Measurements from ENCODE around the gene SLC4A11. TPM values are rescaled to one million over a fixed set of nuclear protein-coding genes. Genes with fewer than 3 reads are reported as not detected.

Gene SLC4A11
- 23.7 and 26.8 TPM in 2 replicates for total RNA-seq (2014; rRNA removed)
- Bru-seq, nascent RNA, result percentile 86 among the genes with signal in this experiment
- BruChase-seq, experiment 1, labeled RNA remaining after a 6-hour chase, result percentile 96 among the genes with signal in this experiment
- BruChase-seq, experiment 2, labeled RNA remaining after a 2-hour chase, result percentile 97 among the genes with signal in this experiment
- long read RNA-seq, transcript SLC4A11-201 (19 exons, 3,094 nt), result minor isoform, 11 of 683 reads
- long read RNA-seq, transcript SLC4A11-208 (20 exons, 3,046 nt), result major isoform, 48 of 683 reads
- long read RNA-seq, partial matches to known transcripts, result 552 of 683 reads
- long read RNA-seq, other reads (novel, unspliced or antisense), result 66 of 683 reads

- CTCF ChIA-PET, result no interaction called here
- H3K9me3 ChIP-seq (ENCODE audit: low read length), result no peaks in the 10 kb centered on the region
- no peaks in the 10 kb centered on the region for H3K27me3 ChIP-seq (ENCODE audit: low read length)
- TF ChIP-seq EZH2phosphoT487 (IDR thresholded peaks at IDR 0.05; ENCODE audit: borderline replicate concordance, low read length), result no peak
- no peak for TF ChIP-seq EZH2 (IDR thresholded peaks at IDR 0.05; ENCODE audit: low read length, unreplicated experiment)
- no peak for TF ChIP-seq CTCF (conservative IDR thresholded peaks at IDR 0.05; ENCODE audit: low read depth, low read length)
- peak within 1 kb of the TSS; percentile 92 for H3K4me3 ChIP-seq (ENCODE audit: low read length)
- H3K4me1 ChIP-seq (ENCODE audit: insufficient read depth, low read length), result peaks cover 39% of the 10 kb centered on the region
- ATAC-seq, result peak; percentile 65
- intact Hi-C loops (cut with micrococcal nuclease), result no loop called here
- POLR2A ChIA-PET (ENCODE audit: unreplicated experiment), result interaction anchor here (0.5 to 2.0 kb wide), 7 partner anchors 12 to 179 kb away, joined by 3 to 18 read pairs (median 4); no protein-coding TSS in a partner anchor
- no peak within 1 kb of the TSS for H3K27ac ChIP-seq (ENCODE audit: low read length)
- peak; percentile 72 for DNase-seq
- H4K20me1 ChIP-seq (ENCODE audit: low read length), result no peaks in the 10 kb centered on the region
- 0 out of 2 replicates have a peak, but pooled peaks cover 9% of the 10 kb centered on the region for H3K79me2 ChIP-seq (ENCODE audit: low read length)
- H3K4me2 ChIP-seq (ENCODE audit: low read length), result peak within 1 kb of the TSS; percentile 98
- BruUV-seq (replicated peaks), result no TSS peak
- H3F3A ChIP-seq (ENCODE audit: low read length, unreplicated experiment), result no peaks in the 10 kb centered on the region
- no peaks in the 10 kb centered on the region for H3K36me3 ChIP-seq (ENCODE audit: low read depth, low read length)
- peak within 1 kb of the TSS; percentile 99 for H2AFZ ChIP-seq (ENCODE audit: low read length)
- peak within 1 kb of the TSS; percentile 59 for H3K9ac ChIP-seq (ENCODE audit: low read length)
- H3K9me2 ChIP-seq (replicated peaks; ENCODE audit: low read length), result no peaks in the 10 kb centered on the region
Observed at GRCh38 chr20:3239026-3239866, at the start of gene SLC4A11. Gene SLC4A11 (minus strand): TSS chr20:3239190. CDS start chr20:3239137, 53 bp downstream.

GRCh38 chr20:3283222-3283820 lies 44.3 kb upstream of the SLC4A11 start:
- intact Hi-C loops (cut with micrococcal nuclease), result no loop called here
- no peak overlapping the region for H3K4me2 ChIP-seq (ENCODE audit: low read length)
- TF ChIP-seq EZH2phosphoT487 (IDR thresholded peaks at IDR 0.05; ENCODE audit: borderline replicate concordance, low read length) (no peak), CTCF (conservative IDR thresholded peaks at IDR 0.05; ENCODE audit: low read depth, low read length) (no peak), EZH2 (IDR thresholded peaks at IDR 0.05; ENCODE audit: low read length, unreplicated experiment) (no peak)
- POLR2A ChIA-PET (ENCODE audit: unreplicated experiment), result no interaction called here
- no peaks in the 10 kb centered on the region for H4K20me1 ChIP-seq (ENCODE audit: low read length)
- no peak for ATAC-seq
- no peaks in the 10 kb centered on the region for H3F3A ChIP-seq (ENCODE audit: low read length, unreplicated experiment)
- H3K79me2 ChIP-seq (ENCODE audit: low read length), result no peaks in the 10 kb centered on the region
- CTCF ChIA-PET, result no interaction called here
- no peaks in the 10 kb centered on the region for H3K27me3 ChIP-seq (ENCODE audit: low read length)
- H3K9ac ChIP-seq (ENCODE audit: low read length), result no peak overlapping the region
- DNase-seq, result no peak
- no peaks in the 10 kb centered on the region for H3K9me3 ChIP-seq (ENCODE audit: low read length)
- no peaks in the 10 kb centered on the region for H3K36me3 ChIP-seq (ENCODE audit: low read depth, low read length)
- H3K4me1 ChIP-seq (ENCODE audit: insufficient read depth, low read length), result no peaks in the 10 kb centered on the region
- H3K9me2 ChIP-seq (replicated peaks; ENCODE audit: low read length), result no peaks in the 10 kb centered on the region
- no peak overlapping the region for H3K4me3 ChIP-seq (ENCODE audit: low read length)
- no TSS peak for BruUV-seq (replicated peaks)
- no peak overlapping the region for H2AFZ ChIP-seq (ENCODE audit: low read length)
- H3K27ac ChIP-seq (ENCODE audit: low read length), result no peak overlapping the region
